GM12878 (cell line): ENCODE data around the gene PILRB. TPM values are rescaled to one million over a fixed set of nuclear protein-coding genes. Genes with fewer than 3 reads are reported as not detected.

Source experiments
- ASH2L ChIP-seq: fragments of 300-600, 200-600 bp; sonication (generic); IDR thresholded peaks from 2 replicates; pipeline ENCODE4 v1.6.1; 2017; ENCODE audit warnings: low read depth, mild to moderate bottlenecking, borderline replicate concordance
- ATF7 ChIP-seq: fragments of 450-650 bp; IDR thresholded peaks from 2 replicates; pipeline ENCODE4 v1.6.1; 2016; ENCODE audit warnings: low read depth, mild to moderate bottlenecking
- BHLHE40 ChIP-seq, 2 experiments: fragments of 450-650 bp in 1 of 2; IDR thresholded peaks; 2 replicates each; pipeline ENCODE4 v1.6.1; 2011 to 2017; ENCODE audit warnings: low read depth in 2 of 2, borderline replicate concordance in 1 of 2, improper control_type of control experiment in 1 of 2, low read length in 1 of 2, mild to moderate bottlenecking in 1 of 2
- CBFB ChIP-seq: IDR thresholded peaks from 2 replicates; pipeline ENCODE4 v1.6.1; 2016; ENCODE audit warnings: antibody characterized with exemption, low read depth
- CHD2 ChIP-seq: IDR thresholded peaks from 2 replicates; pipeline ENCODE4 v1.6.1; 2011; ENCODE audit warnings: low read depth, low read length, improper control_type of control experiment, borderline replicate concordance
- CREB1 ChIP-seq: IDR thresholded peaks from 2 replicates; pipeline ENCODE4 v1.6.1; 2012; ENCODE audit warnings: low read depth, mild to moderate bottlenecking, inconsistent platforms
- CREM ChIP-seq: IDR thresholded peaks from 2 replicates; pipeline ENCODE4 v1.6.1; 2014; ENCODE audit warnings: antibody characterized with exemption, low read depth
- GATAD2B ChIP-seq: fragments of 450-650 bp; conservative IDR thresholded peaks from 2 replicates; pipeline ENCODE4 v1.6.1; 2017; ENCODE audit warnings: low read depth, mild to moderate bottlenecking, moderate library complexity
- HDAC6 ChIP-seq: fragments of 200-600 bp; sonication (generic); IDR thresholded peaks from one replicate; pipeline ENCODE4 v1.8.0; 2017; ENCODE audit warnings: antibody characterized with exemption; ENCODE audit not compliant: unreplicated experiment
- HDGF ChIP-seq: fragments of 450-650 bp; IDR thresholded peaks from 2 replicates; pipeline ENCODE4 v1.6.1; 2016; ENCODE audit warnings: antibody characterized with exemption
- IKZF1 ChIP-seq: fragments of 450-650 bp; conservative IDR thresholded peaks from 2 replicates; pipeline ENCODE4 v1.6.1; 2017; ENCODE audit warnings: antibody characterized with exemption, mild to moderate bottlenecking
- IKZF2 ChIP-seq, 2 experiments: fragments of 450-650 bp; IDR thresholded peaks; 2 replicates each; pipeline ENCODE4 v1.6.1; 2017; ENCODE audit warnings: mild to moderate bottlenecking in 2 of 2, moderate library complexity in 2 of 2
- MYB ChIP-seq: fragments of 150-350 bp; IDR thresholded peaks from 2 replicates; pipeline ENCODE4 v1.6.1; 2014; ENCODE audit warnings: mild to moderate bottlenecking, low read depth, low read length, borderline replicate concordance
- NR2C1 ChIP-seq: fragments of 450-650 bp; IDR thresholded peaks from 2 replicates; pipeline ENCODE4 v1.6.1; 2017; ENCODE audit warnings: antibody characterized with exemption, mild to moderate bottlenecking, moderate library complexity
- NRF1 ChIP-seq: conservative IDR thresholded peaks from 2 replicates; pipeline ENCODE4 v1.6.1; 2011; ENCODE audit warnings: mild to moderate bottlenecking, low read depth, low read length, improper control_type of control experiment
- RFX5 ChIP-seq: IDR thresholded peaks from 2 replicates; pipeline ENCODE4 v1.6.1; 2011; ENCODE audit warnings: low read depth, low read length, improper control_type of control experiment
- SMAD5 ChIP-seq: IDR thresholded peaks from 2 replicates; pipeline ENCODE4 v1.6.1; 2016; ENCODE audit warnings: antibody characterized with exemption, low read depth
- SMARCA5 ChIP-seq: fragments of 450-650 bp; IDR thresholded peaks from 2 replicates; pipeline ENCODE4 v1.6.1; 2017; ENCODE audit warnings: mild to moderate bottlenecking
- SP1 ChIP-seq: IDR thresholded peaks from one replicate; pipeline ENCODE4 v1.6.1; 2011; ENCODE audit warnings: low read depth, low read length
- TCF3 ChIP-seq: IDR thresholded peaks from 2 replicates; pipeline ENCODE4 v1.6.1; 2012; ENCODE audit warnings: low read depth, mild to moderate bottlenecking, low read length, borderline replicate concordance; ENCODE audit not compliant: insufficient read depth
- YY1 ChIP-seq: IDR thresholded peaks from 2 replicates; pipeline ENCODE4 v1.6.1; 2011; ENCODE audit warnings: low read depth, mild to moderate bottlenecking, low read length
- polyA plus RNA-seq, 11 experiments: library from polyadenylated mRNA; depleted of rRNA in 4 of 11; unstranded in 6 of 11; stranded (reverse) in 5 of 11; fragments of >200 nt; fragmentation: Nextera tagmentation in 4 of 11; fragmentation: Illumina TruSeq in 1 of 11; extraction: Ambion mirVana in 4 of 11; extraction: Trizol in 1 of 11; gene quantifications; 1 replicate in 1 of 11; 2 replicates in 10 of 11; pipeline versions ENCODE4 v1.2.1 to v1.2.3, GENCODE V29; 2011 to 2016; ENCODE audit warnings: inconsistent platforms in 2 of 11, missing spikeins in 2 of 11, low read depth in 1 of 11
- total RNA-seq, 4 experiments: library from RNA; depleted of rRNA in 3 of 4; stranded (reverse); fragments of >200 nt in 3 of 4; fragmentation: Illumina TruSeq in 1 of 4; extraction: Trizol in 1 of 4; gene quantifications; 2 replicates each; pipeline versions ENCODE4 v1.2.1 to v1.2.3, GENCODE V29; 2013 to 2021
- TF ChIP-seq, protein P1 (sequence below): fragments of 450-650 bp; IDR thresholded peaks from 2 replicates; pipeline ENCODE4 v1.6.1; 2016; ENCODE audit warnings: mild to moderate bottlenecking, moderate library complexity, borderline replicate concordance
- TF ChIP-seq, protein P2 (sequence below): fragments of 450-650 bp; conservative IDR thresholded peaks from 2 replicates; pipeline ENCODE4 v1.6.1; 2017; ENCODE audit warnings: mild to moderate bottlenecking, moderate library complexity

Gene PILRB
- total and polyA plus RNA-seq, 10 of the 15 experiments (the other 5 are each of a cell fraction or from before 2014, with no cell fraction given) = 2.6 to 50.3 (median 22.0) TPM

DNA sequence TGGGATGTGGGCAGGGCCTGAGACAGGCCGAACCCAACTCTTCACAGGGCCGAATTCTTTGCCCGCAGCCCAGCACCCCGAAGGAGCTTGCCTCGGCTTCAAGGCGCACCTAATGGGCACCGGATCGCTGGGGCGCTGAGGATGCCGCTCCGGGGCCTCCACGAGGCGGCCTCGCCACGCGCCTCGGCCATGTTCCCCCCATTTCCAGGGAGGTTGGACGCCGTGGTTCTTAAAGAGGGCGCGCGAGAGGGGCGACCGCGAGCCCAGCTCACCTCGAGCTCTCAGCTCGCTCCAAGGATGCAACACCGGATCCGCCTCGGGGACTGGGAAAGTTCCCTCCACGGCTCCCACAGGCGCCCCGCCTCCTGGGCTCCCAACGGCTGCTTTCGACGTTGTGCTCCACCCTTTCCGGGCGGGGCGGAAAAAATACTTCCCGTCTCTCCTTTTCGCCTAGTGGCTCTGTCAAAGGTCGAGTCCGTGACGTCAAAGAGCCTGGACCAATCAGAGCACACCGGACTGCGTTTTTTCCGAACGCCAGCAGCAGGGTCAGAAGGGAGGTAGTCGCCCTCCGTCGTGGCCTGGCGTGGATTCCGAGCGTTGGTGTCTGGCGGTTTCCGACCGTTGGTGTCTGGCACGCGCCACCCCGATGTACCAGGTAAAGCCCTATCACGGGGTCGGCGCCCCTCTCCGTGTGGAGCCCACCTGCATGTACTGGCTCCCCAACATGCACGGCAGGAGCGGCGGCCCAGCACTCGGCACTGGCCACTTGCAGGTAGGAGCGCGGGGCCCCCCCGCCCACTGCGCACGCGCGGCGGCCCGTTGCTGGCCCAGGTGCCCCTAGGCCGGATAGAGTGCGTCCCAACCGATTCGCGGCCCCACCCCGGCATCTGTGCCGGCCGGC, 22.1 kb upstream of the PILRB start (continued):
- TF ChIP-seq GATAD2B (peak; percentile 87), SMAD5 (peak; percentile 81; the same call in 1 of the 2 replicates), NR2C1 (peak; percentile 90), YY1 (peak; percentile 28; the same call in 1 of the 2 replicates), IKZF1 (peak; percentile 67), SP1 (peak; percentile 58), IKZF2 (IDR thresholded peaks at IDR 0.05) (peak; percentile 71 to 80), CREM (peak; percentile 79; the same call in 1 of the 2 replicates), SMARCA5 (peak; percentile 68), HDGF (peak; percentile 79; the same call in 1 of the 2 replicates), BHLHE40 (IDR thresholded peaks at IDR 0.05; ENCODE audit: borderline replicate concordance in 1 of 2, low read depth in 2 of 2, low read length in 1 of 2) (peak in 1 of 2 experiments; percentile 91; a peak in 2 of 4 replicates), CREB1 (peak; percentile 88), CHD2 (peak; percentile 50; the same call in 1 of the 2 replicates), TCF3 (peak; percentile 62; the same call in 1 of the 2 replicates), RFX5 (peak; percentile 71), ASH2L (0 out of 2 replicates have a peak, but pooled peaks have one; percentile 36), MYB (peak; percentile 75; the same call in 1 of the 2 replicates), HDAC6 (peak; percentile 70), ATF7 (peak; percentile 20; the same call in 1 of the 2 replicates), NRF1 (peak; percentile 48), CBFB (0 out of 2 replicates have a peak, but pooled peaks have one; percentile 42)
- TF ChIP-seq, protein P1, sequence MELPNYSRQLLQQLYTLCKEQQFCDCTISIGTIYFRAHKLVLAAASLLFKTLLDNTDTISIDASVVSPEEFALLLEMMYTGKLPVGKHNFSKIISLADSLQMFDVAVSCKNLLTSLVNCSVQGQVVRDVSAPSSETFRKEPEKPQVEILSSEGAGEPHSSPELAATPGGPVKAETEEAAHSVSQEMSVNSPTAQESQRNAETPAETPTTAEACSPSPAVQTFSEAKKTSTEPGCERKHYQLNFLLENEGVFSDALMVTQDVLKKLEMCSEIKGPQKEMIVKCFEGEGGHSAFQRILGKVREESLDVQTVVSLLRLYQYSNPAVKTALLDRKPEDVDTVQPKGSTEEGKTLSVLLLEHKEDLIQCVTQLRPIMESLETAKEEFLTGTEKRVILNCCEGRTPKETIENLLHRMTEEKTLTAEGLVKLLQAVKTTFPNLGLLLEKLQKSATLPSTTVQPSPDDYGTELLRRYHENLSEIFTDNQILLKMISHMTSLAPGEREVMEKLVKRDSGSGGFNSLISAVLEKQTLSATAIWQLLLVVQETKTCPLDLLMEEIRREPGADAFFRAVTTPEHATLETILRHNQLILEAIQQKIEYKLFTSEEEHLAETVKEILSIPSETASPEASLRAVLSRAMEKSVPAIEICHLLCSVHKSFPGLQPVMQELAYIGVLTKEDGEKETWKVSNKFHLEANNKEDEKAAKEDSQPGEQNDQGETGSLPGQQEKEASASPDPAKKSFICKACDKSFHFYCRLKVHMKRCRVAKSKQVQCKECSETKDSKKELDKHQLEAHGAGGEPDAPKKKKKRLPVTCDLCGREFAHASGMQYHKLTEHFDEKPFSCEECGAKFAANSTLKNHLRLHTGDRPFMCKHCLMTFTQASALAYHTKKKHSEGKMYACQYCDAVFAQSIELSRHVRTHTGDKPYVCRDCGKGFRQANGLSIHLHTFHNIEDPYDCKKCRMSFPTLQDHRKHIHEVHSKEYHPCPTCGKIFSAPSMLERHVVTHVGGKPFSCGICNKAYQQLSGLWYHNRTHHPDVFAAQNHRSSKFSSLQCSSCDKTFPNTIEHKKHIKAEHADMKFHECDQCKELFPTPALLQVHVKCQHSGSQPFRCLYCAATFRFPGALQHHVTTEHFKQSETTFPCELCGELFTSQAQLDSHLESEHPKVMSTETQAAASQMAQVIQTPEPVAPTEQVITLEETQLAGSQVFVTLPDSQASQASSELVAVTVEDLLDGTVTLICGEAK = peak; percentile 64; the same call in 1 of the 2 replicates
- TF ChIP-seq, protein P2, sequence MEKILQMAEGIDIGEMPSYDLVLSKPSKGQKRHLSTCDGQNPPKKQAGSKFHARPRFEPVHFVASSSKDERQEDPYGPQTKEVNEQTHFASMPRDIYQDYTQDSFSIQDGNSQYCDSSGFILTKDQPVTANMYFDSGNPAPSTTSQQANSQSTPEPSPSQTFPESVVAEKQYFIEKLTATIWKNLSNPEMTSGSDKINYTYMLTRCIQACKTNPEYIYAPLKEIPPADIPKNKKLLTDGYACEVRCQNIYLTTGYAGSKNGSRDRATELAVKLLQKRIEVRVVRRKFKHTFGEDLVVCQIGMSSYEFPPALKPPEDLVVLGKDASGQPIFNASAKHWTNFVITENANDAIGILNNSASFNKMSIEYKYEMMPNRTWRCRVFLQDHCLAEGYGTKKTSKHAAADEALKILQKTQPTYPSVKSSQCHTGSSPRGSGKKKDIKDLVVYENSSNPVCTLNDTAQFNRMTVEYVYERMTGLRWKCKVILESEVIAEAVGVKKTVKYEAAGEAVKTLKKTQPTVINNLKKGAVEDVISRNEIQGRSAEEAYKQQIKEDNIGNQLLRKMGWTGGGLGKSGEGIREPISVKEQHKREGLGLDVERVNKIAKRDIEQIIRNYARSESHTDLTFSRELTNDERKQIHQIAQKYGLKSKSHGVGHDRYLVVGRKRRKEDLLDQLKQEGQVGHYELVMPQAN = peak; percentile 83
